Hepatocyte (in vitro differentiated cells): ENCODE data around the gene TMEM60. TPM values are rescaled to one million over a fixed set of nuclear protein-coding genes. Genes with fewer than 3 reads are reported as not detected.

ENCODE experiments used
- DNase-seq: peaks from one replicate; pipeline ENCODE4 v3.0.0-alpha.2; 2016; ENCODE audit warnings: low spot score
- H2AFZ ChIP-seq: fragments of 200-600 bp; sonication (generic); 2 replicates; pipeline ENCODE4 v1.6.0; 2016; ENCODE audit warnings: antibody characterized with exemption, mild to moderate bottlenecking
- H3K27ac ChIP-seq: fragments of 200-600 bp; sonication (generic); 2 replicates; pipeline ENCODE4 v1.5.1; 2016; ENCODE audit warnings: mild to moderate bottlenecking
- H3K27me3 ChIP-seq: fragments of 200-600 bp; sonication (generic); 2 replicates; pipeline ENCODE4 v1.6.1; 2016
- H3K36me3 ChIP-seq: fragments of 200-600 bp; sonication (generic); replicated peaks from 2 replicates; pipeline ENCODE4 v1.5.1; 2016; ENCODE audit warnings: low read depth; ENCODE audit not compliant: insufficient read depth
- H3K4me1 ChIP-seq: fragments of 200-600 bp; sonication (generic); 2 replicates; pipeline ENCODE4 v1.5.1; 2016; ENCODE audit warnings: mild to moderate bottlenecking, moderate library complexity; ENCODE audit not compliant: insufficient read depth
- H3K4me2 ChIP-seq: fragments of 200-600 bp; sonication (generic); 2 replicates; pipeline ENCODE4 v1.6.0; 2016
- H3K4me3 ChIP-seq: fragments of 200-600 bp; sonication (generic); 2 replicates; pipeline ENCODE4 v1.5.1; 2016; ENCODE audit warnings: mild to moderate bottlenecking
- H3K79me2 ChIP-seq: fragments of 200-600 bp; sonication (generic); 2 replicates; pipeline ENCODE4 v1.6.0; 2017; ENCODE audit warnings: mild to moderate bottlenecking
- H3K9me2 ChIP-seq: fragments of 200-600 bp; sonication (generic); replicated peaks from 2 replicates; pipeline ENCODE4 v1.6.0; 2017; ENCODE audit warnings: mild to moderate bottlenecking; ENCODE audit not compliant: insufficient read depth
- H3K9me3 ChIP-seq: fragments of 200-600 bp; sonication (generic); 2 replicates; pipeline ENCODE4 v1.5.1; 2016; ENCODE audit warnings: low read depth, mild to moderate bottlenecking
- H4K20me1 ChIP-seq: fragments of 200-600 bp; sonication (generic); 2 replicates; pipeline ENCODE4 v1.6.0; 2016; ENCODE audit warnings: mild to moderate bottlenecking; ENCODE audit not compliant: insufficient read depth, poor library complexity, severe bottlenecking
- CTCF ChIP-seq: fragments of 200-600 bp; sonication (generic); IDR thresholded peaks from 2 replicates; pipeline ENCODE4 v1.5.1; 2016; ENCODE audit warnings: antibody characterized with exemption, mild to moderate bottlenecking; ENCODE audit not compliant: poor library complexity
- EZH2 ChIP-seq: fragments of 200-600 bp; sonication (generic); IDR thresholded peaks from 2 replicates; pipeline ENCODE4 v1.6.1; 2016; ENCODE audit warnings: antibody characterized with exemption, mild to moderate bottlenecking, borderline replicate concordance
- EZH2phosphoT487 ChIP-seq: fragments of 200-600 bp; sonication (generic); IDR thresholded peaks from one replicate; pipeline ENCODE4 v1.6.1; 2018; ENCODE audit warnings: antibody characterized with exemption, mild to moderate bottlenecking, low read depth, moderate library complexity; ENCODE audit not compliant: unreplicated experiment, severe bottlenecking
- WGBS: methylation state at CpG from one replicate; pipeline ENCODE4 v1.1.6; 2016; ENCODE audit warnings: low lambda C conversion rate; ENCODE audit errors: missing lambda C conversion rate; 5-methylcytosine and 5-hydroxymethylcytosine counted together
- polyA plus RNA-seq: library from polyadenylated mRNA; unstranded; fragments of >200 nt; fragmentation: Nextera tagmentation; extraction: Ambion mirVana; gene quantifications from 2 replicates; pipeline ENCODE4 v1.2.1, GENCODE V29; 2016
- total RNA-seq: library from RNA; depleted of rRNA; stranded (reverse); fragments of >200 nt; gene quantifications from 2 replicates; pipeline ENCODE4 v1.2.3, GENCODE V29; 2014

TMEM60 gene
- total and polyA plus RNA-seq, 2 experiments from 2014 or later = 24.2 to 29.9 TPM

- Histone ChIP-seq H3K9me2 (no peaks in the 10 kb centered on the region), H3K9me3 (no peaks in the 10 kb centered on the region), H3K79me2 (peaks cover 40% of the 10 kb centered on the region), H3K27ac (no peak overlapping the region), H3K36me3 (no peaks in the 10 kb centered on the region), H3K27me3 (no peaks in the 10 kb centered on the region), H3K4me3 (no peak overlapping the region), H3K4me1 (no peaks in the 10 kb centered on the region), H2AFZ (no peak overlapping the region), H3K4me2 (no peak overlapping the region), H4K20me1 (no peaks in the 10 kb centered on the region)
- TF ChIP-seq CTCF = no peak
- no peak for TF ChIP-seq EZH2phosphoT487
- TF ChIP-seq EZH2 = no peak
- WGBS = 100% methylated on average over 1 of the region's 1 CpG
- DNase-seq = no peak
These were observed 34.9 kb upstream of the TMEM60 start for GRCh38 chr7:77833136-77833535.

- TF ChIP-seq EZH2phosphoT487 = no peak
- WGBS = 82% methylated on average over 1 of the region's 1 CpG
These were observed 33.7 kb upstream of the TMEM60 start for GRCh38 chr7:77831953-77832352.

DNA sequence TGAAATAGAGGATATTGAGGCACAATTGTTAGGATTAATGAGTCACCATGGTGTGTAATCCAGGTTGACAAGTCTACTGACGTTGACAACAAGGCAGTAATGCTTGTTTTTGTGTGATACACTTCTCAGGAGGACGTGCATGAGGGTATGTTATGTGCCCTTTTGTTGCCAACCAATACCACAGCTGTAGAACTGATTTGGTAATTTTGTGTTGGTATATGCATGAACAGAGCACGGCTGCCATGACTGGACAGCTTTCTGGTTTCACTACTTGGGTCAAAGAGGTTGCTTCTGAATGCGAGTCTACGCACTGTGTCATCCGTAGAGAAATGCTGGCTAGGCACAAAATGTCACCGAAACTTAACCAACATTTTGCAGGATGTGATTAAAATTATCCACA, 33.2 kb upstream of the TMEM60 start:
- no peak overlapping the region for H2AFZ ChIP-seq
- H3K4me1 ChIP-seq = no peaks in the 10 kb centered on the region
- no peak overlapping the region for H3K27ac ChIP-seq
- H3K9me2 ChIP-seq = no peaks in the 10 kb centered on the region
- TF ChIP-seq CTCF (no peak), EZH2phosphoT487 (no peak), EZH2 (no peak)
- H3K36me3 ChIP-seq = no peaks in the 10 kb centered on the region
- no peaks in the 10 kb centered on the region for H3K27me3 ChIP-seq
- no peak for DNase-seq
- WGBS = 97% methylated on average over 7 of the region's 7 CpGs
- peaks cover 47% of the 10 kb centered on the region for H3K79me2 ChIP-seq
- no peaks in the 10 kb centered on the region for H3K9me3 ChIP-seq
- no peak overlapping the region for H3K4me2 ChIP-seq
- H4K20me1 ChIP-seq = no peaks in the 10 kb centered on the region
- H3K4me3 ChIP-seq = no peak overlapping the region

More at GRCh38 chr7:77831953-77832352, 33.7 kb upstream of the TMEM60 start:
- H3K27ac ChIP-seq = no peak overlapping the region
- H3K4me3 ChIP-seq = no peak overlapping the region
- peaks cover 47% of the 10 kb centered on the region for H3K79me2 ChIP-seq
- no peak for DNase-seq
- H3K4me1 ChIP-seq = no peaks in the 10 kb centered on the region
- no peak overlapping the region for H3K4me2 ChIP-seq
- H3K27me3 ChIP-seq = no peaks in the 10 kb centered on the region
- no peaks in the 10 kb centered on the region for H3K9me2 ChIP-seq
- no peaks in the 10 kb centered on the region for H4K20me1 ChIP-seq
- H3K9me3 ChIP-seq = no peaks in the 10 kb centered on the region
- no peak overlapping the region for H2AFZ ChIP-seq
- H3K36me3 ChIP-seq = no peaks in the 10 kb centered on the region

DNA sequence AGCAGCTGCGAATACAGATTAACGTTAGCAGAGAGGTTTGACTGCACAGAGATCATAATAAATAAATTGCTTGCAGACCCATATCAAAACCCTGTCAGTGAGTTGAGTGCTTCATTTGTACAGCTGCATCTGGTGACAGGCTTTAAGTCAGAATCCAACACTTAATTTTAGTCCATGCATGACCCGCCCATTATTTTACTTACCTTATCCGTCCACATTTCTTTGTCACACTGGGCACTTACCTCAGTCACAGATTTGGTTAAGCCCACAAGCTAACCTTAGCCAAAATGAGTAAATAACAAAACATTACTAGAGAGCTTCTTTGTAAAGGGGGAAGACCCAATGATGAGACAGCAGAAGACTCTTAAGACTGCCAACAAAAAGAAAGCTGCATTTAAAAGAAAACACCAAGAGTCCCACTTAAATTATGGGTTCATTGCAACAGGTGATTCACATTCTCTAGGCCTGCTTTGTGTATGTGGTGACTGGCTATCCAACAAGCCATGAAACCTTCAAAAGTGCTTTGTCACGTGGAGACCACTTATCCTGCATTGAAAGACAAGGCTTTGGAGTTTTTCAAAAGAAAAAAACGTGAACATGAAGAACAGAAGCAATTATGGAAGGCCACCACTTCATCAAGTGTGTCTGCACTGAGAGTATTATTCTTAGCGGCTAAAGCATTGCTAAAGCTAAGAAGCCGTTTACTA, 32.6 kb upstream of the TMEM60 start:
- DNase-seq = no peak
- TF ChIP-seq CTCF (no peak), EZH2phosphoT487 (no peak), EZH2 (no peak)
- no peaks in the 10 kb centered on the region for H4K20me1 ChIP-seq
- 87% methylated on average over 8 of the region's 8 CpGs for WGBS
- H3K9me2 ChIP-seq = no peaks in the 10 kb centered on the region
- no peaks in the 10 kb centered on the region for H3K27me3 ChIP-seq
- H3K27ac ChIP-seq = no peak overlapping the region
- no peak overlapping the region for H2AFZ ChIP-seq
- no peaks in the 10 kb centered on the region for H3K4me1 ChIP-seq
- H3K4me3 ChIP-seq = no peak overlapping the region
- H3K4me2 ChIP-seq = no peak overlapping the region
- H3K36me3 ChIP-seq = no peaks in the 10 kb centered on the region
- peaks cover 49% of the 10 kb centered on the region for H3K79me2 ChIP-seq
- H3K9me3 ChIP-seq = no peaks in the 10 kb centered on the region
